NCI-H446 (cell line): Measurements from ENCODE around the gene AQP5.

ENCODE experiments used
- DNase-seq, 2 experiments: peaks; one replicate each; lab custom pipeline; 2025; lab: John Stamatoyannopoulos, UW

AQP5 gene

GRCh38 chr12:49964849-49965624, 3.4 kb downstream of the AQP5 start:
- DNase-seq, result no peak

- no peak for DNase-seq
These were observed 4.2 kb downstream of the AQP5 start for GRCh38 chr12:49965836-49966235.

GRCh38 chr12:49966511-49967041, 4.9 kb downstream of the AQP5 start:
- DNase-seq, result no peak

GRCh38 chr12:49967042-49967776, 5.5 kb downstream of the AQP5 start:
- DNase-seq, result peak; percentile 72 to 90

- no peak for DNase-seq
These were observed 6.1 kb downstream of the AQP5 start for GRCh38 chr12:49967777-49968250.

- no peak for DNase-seq
These were observed 6.8 kb downstream of the AQP5 start for GRCh38 chr12:49968471-49968870.

- no peak for DNase-seq
These were observed 7.4 kb downstream of the AQP5 start for GRCh38 chr12:49969027-49969426.

- DNase-seq, result no peak
These were observed 8.2 kb downstream of the AQP5 start for GRCh38 chr12:49969651-49970429.

- DNase-seq, result no peak
These were observed 9.0 kb downstream of the AQP5 start for GRCh38 chr12:49970658-49971057.

GRCh38 chr12:49971141-49971540, 9.5 kb downstream of the AQP5 start:
- no peak for DNase-seq

- DNase-seq, result no peak
These were observed 10.5 kb downstream of the AQP5 start for GRCh38 chr12:49972129-49972528.

GRCh38 chr12:49972641-49973360, 11.1 kb downstream of the AQP5 start, which contains the start of gene AQP6:
TSS of gene AQP6 (plus strand) at chr12:49972947. CDS start at chr12:49973174, 227 bp downstream.
- no peak for DNase-seq

GRCh38 chr12:49973361-49973830, 11.7 kb downstream of the AQP5 start:
- no peak for DNase-seq

- DNase-seq, result no peak
These were observed 12.6 kb downstream of the AQP5 start for GRCh38 chr12:49974231-49974675.

- DNase-seq, result no peak
These were observed 13.1 kb downstream of the AQP5 start for GRCh38 chr12:49974677-49975317.

- DNase-seq, result no peak
These were observed 13.7 kb downstream of the AQP5 start for GRCh38 chr12:49975318-49975761.

- DNase-seq, result no peak
These were observed 14.9 kb downstream of the AQP5 start for GRCh38 chr12:49976557-49976956.

- DNase-seq, result no peak
These were observed 16.5 kb downstream of the AQP5 start for GRCh38 chr12:49978125-49978524.

GRCh38 chr12:49979016-49979586, 17.4 kb downstream of the AQP5 start:
- peak in 1 of 2 experiments; percentile 40 for DNase-seq

- DNase-seq, result no peak
These were observed 18.1 kb downstream of the AQP5 start for GRCh38 chr12:49979791-49980190.
